Measurements from ENCODE around the gene PLXNC1.

The PLXNC1 gene

GRCh38 chr12:94151582-94151981, 3.2 kb downstream of the PLXNC1 start:
- no peak overlapping the region for H4K8ac ChIP-seq (ENCODE audit: low read depth, low read length)
- no peak overlapping the region for H3K14ac ChIP-seq (ENCODE audit: low read length)
- H3K9me3 ChIP-seq (ENCODE audit: insufficient read depth, low read depth, low read length): peaks cover 5% of the 10 kb centered on the region
- no peak overlapping the region for H3K4me3 ChIP-seq (ENCODE audit: low read depth, low read length)
- no peak overlapping the region for H3K23ac ChIP-seq (ENCODE audit: low read length)
- H3K4me2 ChIP-seq (ENCODE audit: low read length): no peak overlapping the region
- peaks cover 38% of the 10 kb centered on the region for H3K27me3 ChIP-seq (ENCODE audit: insufficient read depth, low read length)
- H2BK5ac ChIP-seq (ENCODE audit: low read depth, low read length, poor library complexity): no peak overlapping the region
- DNase-seq: no peak
- no peak overlapping the region for H2AFZ ChIP-seq (ENCODE audit: insufficient read depth, low read length, poor library complexity)
- WGBS (ENCODE audit: extremely low coverage, insufficient coverage, insufficient read length): no CpG with 5 or more reads among the region's 8 CpGs
- H3K4me1 ChIP-seq (ENCODE audit: control insufficient read depth in 1 of 2, insufficient read depth in 2 of 2, low read length in 2 of 2): peaks cover 14 to 16% of the 10 kb centered on the region in 2 experiments
- H4K91ac ChIP-seq (ENCODE audit: low read depth, low read length): no peak overlapping the region
- no peak overlapping the region for H3K18ac ChIP-seq (ENCODE audit: low read length)
- no peak overlapping the region for H2BK12ac ChIP-seq (ENCODE audit: low read length)
- no peak overlapping the region for H3K9ac ChIP-seq (ENCODE audit: low read length)
- no peak overlapping the region for H3K27ac ChIP-seq (ENCODE audit: low read depth, low read length)
- no peaks in the 10 kb centered on the region for H3K36me3 ChIP-seq (ENCODE audit: control insufficient read depth in 1 of 2, insufficient read depth in 2 of 2, low read length in 2 of 2)
- H4K12ac ChIP-seq (ENCODE audit: low read depth, low read length): no peak overlapping the region
- H3K79me2 ChIP-seq (ENCODE audit: control insufficient read depth, insufficient read depth, low read length, poor library complexity): no peaks in the 10 kb centered on the region
- no peaks in the 10 kb centered on the region for H3K79me1 ChIP-seq (ENCODE audit: low read length)
- H2BK120ac ChIP-seq (ENCODE audit: insufficient read depth, low read length, poor library complexity): no peak overlapping the region
- no peak overlapping the region for H2AK5ac ChIP-seq (ENCODE audit: low read length)
- H3K4ac ChIP-seq (ENCODE audit: low read depth, low read length): no peak overlapping the region

GRCh38 chr12:94152292-94153078, 4.1 kb downstream of the PLXNC1 start:
- peaks cover 33% of the 10 kb centered on the region for H3K27me3 ChIP-seq (ENCODE audit: insufficient read depth, low read length)
- no peak overlapping the region for H3K23ac ChIP-seq (ENCODE audit: low read length)
- H3K4me2 ChIP-seq (ENCODE audit: low read length): no peak overlapping the region
- no peak overlapping the region for H2BK120ac ChIP-seq (ENCODE audit: insufficient read depth, low read length, poor library complexity)
- H3K79me1 ChIP-seq (ENCODE audit: low read length): no peaks in the 10 kb centered on the region
- H4K8ac ChIP-seq (ENCODE audit: low read depth, low read length): no peak overlapping the region
- no peak overlapping the region for H2AK5ac ChIP-seq (ENCODE audit: low read length)
- H3K4me1 ChIP-seq (ENCODE audit: control insufficient read depth in 1 of 2, insufficient read depth in 2 of 2, low read length in 2 of 2): peaks cover 14 to 16% of the 10 kb centered on the region in 2 experiments
- no peak overlapping the region for H3K27ac ChIP-seq (ENCODE audit: low read depth, low read length)
- no peak for DNase-seq
- no peak overlapping the region for H2BK12ac ChIP-seq (ENCODE audit: low read length)
- peaks cover 5% of the 10 kb centered on the region for H3K9me3 ChIP-seq (ENCODE audit: insufficient read depth, low read depth, low read length)
- no peaks in the 10 kb centered on the region for H3K36me3 ChIP-seq (ENCODE audit: control insufficient read depth in 1 of 2, insufficient read depth in 2 of 2, low read length in 2 of 2)
- H3K18ac ChIP-seq (ENCODE audit: low read length): no peak overlapping the region
- no peak overlapping the region for H3K4ac ChIP-seq (ENCODE audit: low read depth, low read length)
- H3K79me2 ChIP-seq (ENCODE audit: control insufficient read depth, insufficient read depth, low read length, poor library complexity): no peaks in the 10 kb centered on the region
- no peak overlapping the region for H3K4me3 ChIP-seq (ENCODE audit: low read depth, low read length)
- no peak overlapping the region for H2AFZ ChIP-seq (ENCODE audit: insufficient read depth, low read length, poor library complexity)
- no peak overlapping the region for H3K14ac ChIP-seq (ENCODE audit: low read length)
- no peak overlapping the region for H3K9ac ChIP-seq (ENCODE audit: low read length)
- no peak overlapping the region for H4K12ac ChIP-seq (ENCODE audit: low read depth, low read length)
- no peak overlapping the region for H4K91ac ChIP-seq (ENCODE audit: low read depth, low read length)
- whole genome bisulfite sequencing (ENCODE audit: extremely low coverage, insufficient coverage, insufficient read length): no CpG with 5 or more reads among the region's 5 CpGs
- H2BK5ac ChIP-seq (ENCODE audit: low read depth, low read length, poor library complexity): no peak overlapping the region

DNA sequence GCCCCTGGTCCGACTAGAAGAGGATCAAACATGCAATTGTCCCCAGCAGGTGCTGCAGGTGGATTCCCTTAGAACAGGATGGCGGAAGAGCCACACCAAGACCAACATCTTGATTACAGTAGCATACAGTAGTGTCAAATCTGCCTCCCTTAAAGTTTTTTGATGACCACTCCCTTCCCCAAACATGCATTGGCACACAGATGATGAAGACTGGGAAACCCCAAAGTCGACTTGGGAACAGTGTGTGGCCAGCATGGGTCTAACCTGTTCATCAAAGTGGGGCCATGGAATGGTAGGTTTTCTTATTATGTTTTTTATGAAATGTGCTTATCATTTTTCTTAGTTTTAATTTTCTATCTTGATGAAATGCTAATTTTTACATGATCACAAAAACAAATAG, 8.8 kb downstream of the PLXNC1 start:
- Histone ChIP-seq H4K12ac (ENCODE audit: low read depth, low read length) (no peak overlapping the region), H3K27ac (ENCODE audit: low read depth, low read length) (no peak overlapping the region), H3K9me3 (ENCODE audit: insufficient read depth, low read depth, low read length) (no peaks in the 10 kb centered on the region), H3K18ac (ENCODE audit: low read length) (no peak overlapping the region), H2BK120ac (ENCODE audit: insufficient read depth, low read length, poor library complexity) (no peak overlapping the region), H4K91ac (ENCODE audit: low read depth, low read length) (no peak overlapping the region), H2BK5ac (ENCODE audit: low read depth, low read length, poor library complexity) (no peak overlapping the region), H3K79me2 (ENCODE audit: control insufficient read depth, insufficient read depth, low read length, poor library complexity) (no peaks in the 10 kb centered on the region), H3K14ac (ENCODE audit: low read length) (no peak overlapping the region), H3K27me3 (ENCODE audit: insufficient read depth, low read length) (no peaks in the 10 kb centered on the region), H3K4me3 (ENCODE audit: low read depth, low read length) (no peak overlapping the region), H2AK5ac (ENCODE audit: low read length) (no peak overlapping the region), H3K79me1 (ENCODE audit: low read length) (no peaks in the 10 kb centered on the region), H3K23ac (ENCODE audit: low read length) (no peak overlapping the region), H4K8ac (ENCODE audit: low read depth, low read length) (no peak overlapping the region), H3K9ac (ENCODE audit: low read length) (no peak overlapping the region), H3K4ac (ENCODE audit: low read depth, low read length) (no peak overlapping the region), H2AFZ (ENCODE audit: insufficient read depth, low read length, poor library complexity) (no peak overlapping the region), H3K4me1 (ENCODE audit: control insufficient read depth in 1 of 2, insufficient read depth in 2 of 2, low read length in 2 of 2) (no peaks in the 10 kb centered on the region), H3K4me2 (ENCODE audit: low read length) (no peak overlapping the region), H2BK12ac (ENCODE audit: low read length) (no peak overlapping the region), H3K36me3 (ENCODE audit: control insufficient read depth in 1 of 2, insufficient read depth in 2 of 2, low read length in 2 of 2) (no peaks in the 10 kb centered on the region)
- no peak for DNase-seq
- no CpG with 5 or more reads among the region's 3 CpGs for WGBS (ENCODE audit: extremely low coverage, insufficient coverage, insufficient read length)

DNA sequence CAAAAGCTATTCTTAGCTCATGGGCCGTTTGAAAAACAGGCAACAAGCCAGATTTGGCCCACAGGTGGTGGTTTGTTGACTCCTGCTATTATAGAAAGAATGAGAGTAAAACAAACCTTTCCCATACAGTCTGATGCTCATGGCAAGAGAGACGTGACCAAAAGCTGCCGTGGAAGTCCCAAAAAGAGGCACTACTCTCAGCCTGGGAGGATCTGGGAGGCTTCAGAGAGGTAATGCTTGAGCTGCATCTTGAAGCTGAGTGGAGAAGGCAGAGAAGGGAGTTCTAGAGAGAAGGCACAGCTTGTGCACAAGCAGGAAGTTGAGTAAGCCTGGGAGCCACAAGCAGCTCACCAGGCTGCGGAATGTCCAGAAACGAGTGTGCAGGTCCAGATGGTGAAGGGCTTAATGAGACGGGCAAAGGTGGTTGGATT, 9.6 kb downstream of the PLXNC1 start:
- Histone ChIP-seq H3K4me2 (ENCODE audit: low read length) (no peak overlapping the region), H3K23ac (ENCODE audit: low read length) (no peak overlapping the region), H2AK5ac (ENCODE audit: low read length) (no peak overlapping the region), H4K12ac (ENCODE audit: low read depth, low read length) (no peak overlapping the region), H2AFZ (ENCODE audit: insufficient read depth, low read length, poor library complexity) (no peak overlapping the region), H2BK12ac (ENCODE audit: low read length) (no peak overlapping the region), H3K27ac (ENCODE audit: low read depth, low read length) (no peak overlapping the region), H3K4me1 (ENCODE audit: control insufficient read depth in 1 of 2, insufficient read depth in 2 of 2, low read length in 2 of 2) (no peaks in the 10 kb centered on the region), H3K27me3 (ENCODE audit: insufficient read depth, low read length) (no peaks in the 10 kb centered on the region), H2BK120ac (ENCODE audit: insufficient read depth, low read length, poor library complexity) (no peak overlapping the region), H2BK5ac (ENCODE audit: low read depth, low read length, poor library complexity) (no peak overlapping the region), H3K14ac (ENCODE audit: low read length) (no peak overlapping the region), H3K79me2 (ENCODE audit: control insufficient read depth, insufficient read depth, low read length, poor library complexity) (no peaks in the 10 kb centered on the region), H3K9ac (ENCODE audit: low read length) (no peak overlapping the region), H3K79me1 (ENCODE audit: low read length) (no peaks in the 10 kb centered on the region), H3K36me3 (ENCODE audit: control insufficient read depth in 1 of 2, insufficient read depth in 2 of 2, low read length in 2 of 2) (no peaks in the 10 kb centered on the region), H3K18ac (ENCODE audit: low read length) (no peak overlapping the region), H4K8ac (ENCODE audit: low read depth, low read length) (no peak overlapping the region), H3K4me3 (ENCODE audit: low read depth, low read length) (no peak overlapping the region), H4K91ac (ENCODE audit: low read depth, low read length) (no peak overlapping the region), H3K9me3 (ENCODE audit: insufficient read depth, low read depth, low read length) (no peaks in the 10 kb centered on the region), H3K4ac (ENCODE audit: low read depth, low read length) (no peak overlapping the region)
- no CpG with 5 or more reads among the region's 6 CpGs for WGBS (ENCODE audit: extremely low coverage, insufficient coverage, insufficient read length)
- DNase-seq: no peak
